ENCODE results near the gene ZNF827. TPM values are rescaled to one million over a fixed set of nuclear protein-coding genes. Genes with fewer than 3 reads are reported as not detected.

Gene ZNF827
- total and polyA plus RNA-seq, 2 of the 8 experiments (the other 6 are each of a cell fraction or from before 2014, with no cell fraction given): 25.3 to 26.2 TPM

- no peak overlapping the region for H4K8ac ChIP-seq (ENCODE audit: extremely low read depth, insufficient read depth, low read length)
- no peak overlapping the region for H3K4me3 ChIP-seq (ENCODE audit: extremely low read depth in 1 of 4, insufficient read depth in 2 of 4, low read depth in 3 of 4, low read length in 4 of 4)
- no peak overlapping the region for H2BK20ac ChIP-seq (ENCODE audit: low read length)
- H3K79me2 ChIP-seq (ENCODE audit: control insufficient read depth in 1 of 2, insufficient read depth in 2 of 2, low read length in 2 of 2): peaks cover 0 to 47% of the 10 kb centered on the region in 2 experiments; a peak in 2 of 4 replicates
- H3K4me1 ChIP-seq (replicated peaks in 1 of 4; ENCODE audit: control insufficient read depth in 3 of 4, insufficient read depth in 4 of 4, low read length in 3 of 4): peaks cover 3 to 26% (median 12%) of the 10 kb centered on the region in 4 experiments; a peak in 5 of 7 replicates
- DNase-seq (ENCODE audit: low read depth in 1 of 2, low spot score in 2 of 2) (no peak), FAIRE-seq (no peak)
- H2BK5ac ChIP-seq (ENCODE audit: low read depth, low read length): no peak overlapping the region
- no peak overlapping the region for H2BK12ac ChIP-seq (ENCODE audit: low read depth, low read length)
- no peak overlapping the region for H4K5ac ChIP-seq (ENCODE audit: insufficient read length, low read depth, low read length)
- no peak overlapping the region for H2AFZ ChIP-seq (ENCODE audit: low read length)
- no peaks in the 10 kb centered on the region for H3K9me3 ChIP-seq (ENCODE audit: insufficient read depth in 2 of 2, low read depth in 1 of 2, low read length in 1 of 2)
- H3K27ac ChIP-seq (ENCODE audit: low read depth, low read length): no peak overlapping the region
- no peak overlapping the region for H3K4ac ChIP-seq (replicated peaks; ENCODE audit: insufficient read length, low read depth, low read length)
- H3K14ac ChIP-seq (ENCODE audit: insufficient read length): no peak overlapping the region
- H3K27me3 ChIP-seq (replicated peaks in 1 of 4; ENCODE audit: control insufficient read depth in 3 of 4, extremely low read depth in 1 of 4, insufficient read depth in 3 of 4, low read length in 3 of 4): no peaks in the 10 kb centered on the region
- 96% methylated on average over 3 of the region's 3 CpGs; no CpG with 5 or more reads in 1 of the 2 experiments for WGBS, 2 experiments (ENCODE audit: extremely low coverage in 1 of 2, insufficient coverage in 1 of 2, insufficient read length in 1 of 2, insufficient replicate concordance in 2 of 2, low coverage in 1 of 2, low lambda C conversion rate in 2 of 2, missing lambda C conversion rate in 1 of 2)
- no peak overlapping the region for H2BK120ac ChIP-seq (replicated peaks; ENCODE audit: low read depth, low read length)
- H3K36me3 ChIP-seq (ENCODE audit: control insufficient read depth in 2 of 4, insufficient read depth in 4 of 4, low read length in 3 of 4): peaks cover 0 to 9% (median 3%) of the 10 kb centered on the region in 4 experiments; a peak in 2 of 8 replicates
- H3K9ac ChIP-seq (replicated peaks in 1 of 4; ENCODE audit: extremely low read depth in 1 of 4, low read depth in 3 of 4, low read length in 3 of 4): no peak overlapping the region
- H2BK15ac ChIP-seq (ENCODE audit: low read length): no peak overlapping the region
- TF ChIP-seq CHD2 (IDR thresholded peaks at IDR 0.05; ENCODE audit: low read length): no peak
- ChIA-PET POLR2A (ENCODE audit: partially characterized antibody) (interaction anchor here (1.0 to 1.3 kb wide), 2 partner anchors 9 to 46 kb away, joined by 3 to 4 read pairs; no protein-coding TSS in a partner anchor), CTCF (ENCODE audit: partially characterized antibody) (interaction anchor here (0.7 to 3.8 kb wide), 13 partner anchors 9 to 248 kb away, joined by 3 to 19 read pairs (median 4); no protein-coding TSS in a partner anchor)
- no peak overlapping the region for H3K4me2 ChIP-seq (ENCODE audit: insufficient read depth in 1 of 2, low read depth in 2 of 2, low read length in 2 of 2)
- H3K79me1 ChIP-seq (ENCODE audit: low read depth, low read length): no peaks in the 10 kb centered on the region; the same call in 1 of the 2 replicates
- H3K56ac ChIP-seq (replicated peaks; ENCODE audit: insufficient read length, low read depth, low read length): no peak overlapping the region
- H3K23ac ChIP-seq (ENCODE audit: insufficient read length): no peak overlapping the region
- H3K18ac ChIP-seq (ENCODE audit: extremely low read depth, low read length): no peak overlapping the region
- no peaks in the 10 kb centered on the region for H4K20me1 ChIP-seq (replicated peaks in 1 of 2; ENCODE audit: control insufficient read depth in 1 of 2, insufficient read depth in 2 of 2, low read length in 2 of 2)
- no peaks in the 10 kb centered on the region for H3K23me2 ChIP-seq (ENCODE audit: low read depth, low read length)
- no peak overlapping the region for H2AK5ac ChIP-seq (ENCODE audit: low read depth, low read length)
- no peak overlapping the region for H4K91ac ChIP-seq (replicated peaks; ENCODE audit: insufficient read length, low read length)
Observed at GRCh38 chr4:145890689-145891088, 47.9 kb downstream of the ZNF827 start.

All from H1 (cell line).